Activated T-cell treated with anti-CD3 and anti-CD28 coated beads, Interleukin-2, amount 50 U/mL, for 72 hours (primary cell): ENCODE data around the gene SKAP2. TPM values are rescaled to one million over a fixed set of nuclear protein-coding genes. Genes with fewer than 3 reads are reported as not detected.

ENCODE experiments used
- ATAC-seq, 2 donors: fragments of 150-1000 bp; cut with Tn5 transposase; replicated peaks in 1 of 2; 2 replicates each; pipeline ENCODE4 v1.10.0; 2021; ENCODE audit warnings: moderate library complexity in 2 of 2, mild to moderate bottlenecking in 1 of 2
- DNase-seq, 2 donors: peaks; one replicate each; pipeline ENCODE4 v3.0.0; 2021 to 2022; ENCODE audit warnings: mixed read lengths in 1 of 2
- H3K27ac Mint-ChIP-seq: one replicate; pipeline ENCODE4 v1.8.0; 2022; ENCODE audit warnings: mild to moderate bottlenecking, moderate library complexity, mixed read lengths
- H3K27me3 Mint-ChIP-seq: one replicate; pipeline ENCODE4 v1.8.0; 2022; ENCODE audit warnings: low read depth, mixed read lengths
- H3K36me3 Mint-ChIP-seq, 2 donors: one replicate each; pipeline ENCODE4 v1.8.0; 2022; ENCODE audit warnings: mixed read lengths in 2 of 2, mild to moderate bottlenecking in 1 of 2; ENCODE audit not compliant: insufficient read depth in 2 of 2
- H3K4me1 Mint-ChIP-seq: one replicate; pipeline ENCODE4 v1.8.0; 2022; ENCODE audit warnings: low read depth, mixed read lengths
- H3K4me3 Mint-ChIP-seq, 2 donors: one replicate each; pipeline ENCODE4 v1.8.0; 2022; ENCODE audit warnings: mild to moderate bottlenecking in 2 of 2, mixed read lengths in 2 of 2, moderate library complexity in 2 of 2
- H3K9me3 Mint-ChIP-seq, 2 donors: one replicate each; pipeline ENCODE4 v1.8.0; 2022; ENCODE audit warnings: mixed read lengths in 2 of 2
- total RNA-seq, 2 donors: library from RNA; stranded (reverse); gene quantifications; one replicate each; pipeline ENCODE4 v1.2.3, GENCODE V29; 2022

Gene SKAP2
- total RNA-seq, 2 donors from 2014 or later, result 9.7 to 22.4 TPM

GRCh38 chr7:26639111-26639510 lies 225.3 kb downstream of the SKAP2 start:
- H3K36me3 Mint-ChIP-seq, result no peaks in the 10 kb centered on the region
- peaks cover 11% of the 10 kb centered on the region for H3K27me3 Mint-ChIP-seq
- no peak for ATAC-seq
- H3K4me1 Mint-ChIP-seq, result no peaks in the 10 kb centered on the region
- no peak for DNase-seq
- H3K9me3 Mint-ChIP-seq, result no peaks in the 10 kb centered on the region
- no peak overlapping the region for H3K27ac Mint-ChIP-seq
- no peak overlapping the region for H3K4me3 Mint-ChIP-seq

GRCh38 chr7:26638140-26638539 lies 226.2 kb downstream of the SKAP2 start:
- H3K4me3 Mint-ChIP-seq, result no peak overlapping the region
- H3K27ac Mint-ChIP-seq, result no peak overlapping the region
- ATAC-seq, result no peak

GRCh38 chr7:26637610-26638009 lies 226.8 kb downstream of the SKAP2 start:
- no peaks in the 10 kb centered on the region for H3K9me3 Mint-ChIP-seq
- peaks cover 11% of the 10 kb centered on the region for H3K27me3 Mint-ChIP-seq
- no peak overlapping the region for H3K4me3 Mint-ChIP-seq
- no peak for ATAC-seq
- H3K4me1 Mint-ChIP-seq, result no peaks in the 10 kb centered on the region
- no peak for DNase-seq
- H3K27ac Mint-ChIP-seq, result no peak overlapping the region
- no peaks in the 10 kb centered on the region for H3K36me3 Mint-ChIP-seq

More at GRCh38 chr7:26638140-26638539, 226.2 kb downstream of the SKAP2 start:
- peaks cover 11% of the 10 kb centered on the region for H3K27me3 Mint-ChIP-seq
- H3K4me1 Mint-ChIP-seq, result no peaks in the 10 kb centered on the region
- no peaks in the 10 kb centered on the region for H3K9me3 Mint-ChIP-seq
- DNase-seq, result no peak
- no peaks in the 10 kb centered on the region for H3K36me3 Mint-ChIP-seq

GRCh38 chr7:26636808-26637207 lies 227.6 kb downstream of the SKAP2 start:
- Mint-ChIP-seq H3K9me3 (no peaks in the 10 kb centered on the region), H3K4me1 (no peaks in the 10 kb centered on the region), H3K4me3 (no peak overlapping the region), H3K36me3 (no peaks in the 10 kb centered on the region), H3K27me3 (peaks cover 11% of the 10 kb centered on the region), H3K27ac (no peak overlapping the region)
- no peak for DNase-seq
- no peak for ATAC-seq

GRCh38 chr7:26633557-26633956 lies 230.8 kb downstream of the SKAP2 start:
- no peak for ATAC-seq
- no peaks in the 10 kb centered on the region for H3K4me1 Mint-ChIP-seq
- no peak for DNase-seq

GRCh38 chr7:26631601-26632000 lies 232.8 kb downstream of the SKAP2 start:
- Mint-ChIP-seq H3K27ac (no peak overlapping the region), H3K27me3 (peaks cover 3% of the 10 kb centered on the region), H3K36me3 (no peaks in the 10 kb centered on the region), H3K4me1 (no peaks in the 10 kb centered on the region), H3K9me3 (peaks cover 1% of the 10 kb centered on the region in 2 donors), H3K4me3 (no peak overlapping the region)
- ATAC-seq (no peak), DNase-seq (no peak)

More at GRCh38 chr7:26633557-26633956, 230.8 kb downstream of the SKAP2 start:
- Mint-ChIP-seq H3K27ac (no peak overlapping the region), H3K4me3 (no peak overlapping the region), H3K36me3 (no peaks in the 10 kb centered on the region), H3K27me3 (peaks cover 11% of the 10 kb centered on the region), H3K9me3 (peaks cover 1% of the 10 kb centered on the region in 2 donors)

- Mint-ChIP-seq H3K4me3 (no peak overlapping the region), H3K9me3 (peaks cover 1% of the 10 kb centered on the region in 2 donors), H3K27me3 (no peaks in the 10 kb centered on the region), H3K36me3 (no peaks in the 10 kb centered on the region), H3K4me1 (no peaks in the 10 kb centered on the region), H3K27ac (no peak overlapping the region)
- DNase-seq (no peak), ATAC-seq (no peak)
These were observed 233.3 kb downstream of the SKAP2 start for GRCh38 chr7:26630941-26631580.

GRCh38 chr7:26630361-26630760 lies 234.0 kb downstream of the SKAP2 start:
- Mint-ChIP-seq H3K36me3 (no peaks in the 10 kb centered on the region), H3K4me1 (no peaks in the 10 kb centered on the region), H3K4me3 (no peak overlapping the region), H3K27ac (no peak overlapping the region), H3K9me3 (peaks cover 1% of the 10 kb centered on the region in 2 donors), H3K27me3 (no peaks in the 10 kb centered on the region)
- no peak for ATAC-seq
- no peak for DNase-seq

- Mint-ChIP-seq H3K27me3 (no peaks in the 10 kb centered on the region), H3K36me3 (no peaks in the 10 kb centered on the region), H3K4me1 (no peaks in the 10 kb centered on the region), H3K4me3 (no peak overlapping the region), H3K9me3 (peaks cover 1% of the 10 kb centered on the region in 2 donors), H3K27ac (no peak overlapping the region)
- DNase-seq (no peak), ATAC-seq (no peak)
These were observed 234.7 kb downstream of the SKAP2 start for GRCh38 chr7:26629696-26630095.

- H3K36me3 Mint-ChIP-seq, result no peaks in the 10 kb centered on the region
- no peak for DNase-seq
- no peaks in the 10 kb centered on the region for H3K4me1 Mint-ChIP-seq
- H3K27ac Mint-ChIP-seq, result no peak overlapping the region
- H3K27me3 Mint-ChIP-seq, result no peaks in the 10 kb centered on the region
- H3K4me3 Mint-ChIP-seq, result no peak overlapping the region
- no peak for ATAC-seq
- peaks cover 1% of the 10 kb centered on the region in 2 donors for H3K9me3 Mint-ChIP-seq
These were observed 236.5 kb downstream of the SKAP2 start for GRCh38 chr7:26627891-26628341.

- no peaks in the 10 kb centered on the region for H3K27me3 Mint-ChIP-seq
These were observed 237.2 kb downstream of the SKAP2 start for GRCh38 chr7:26627221-26627620.

GRCh38 chr7:26626687-26627086 lies 237.7 kb downstream of the SKAP2 start:
- ATAC-seq (no peak), DNase-seq (no peak)
- no peak overlapping the region for H3K27ac Mint-ChIP-seq
- no peaks in the 10 kb centered on the region for H3K27me3 Mint-ChIP-seq
- peaks cover 1% of the 10 kb centered on the region in 2 donors for H3K9me3 Mint-ChIP-seq
- no peak overlapping the region for H3K4me3 Mint-ChIP-seq
- no peaks in the 10 kb centered on the region for H3K36me3 Mint-ChIP-seq
- no peaks in the 10 kb centered on the region for H3K4me1 Mint-ChIP-seq

More at GRCh38 chr7:26627221-26627620, 237.2 kb downstream of the SKAP2 start:
- no peak overlapping the region for H3K27ac Mint-ChIP-seq
- ATAC-seq, result no peak
- no peak for DNase-seq
- no peaks in the 10 kb centered on the region for H3K36me3 Mint-ChIP-seq
- peaks cover 1% of the 10 kb centered on the region in 2 donors for H3K9me3 Mint-ChIP-seq
- no peak overlapping the region for H3K4me3 Mint-ChIP-seq
- H3K4me1 Mint-ChIP-seq, result no peaks in the 10 kb centered on the region

- H3K9me3 Mint-ChIP-seq, result peaks cover 1% of the 10 kb centered on the region in 2 donors
- ATAC-seq, result no peak
- DNase-seq, result no peak
- no peak overlapping the region for H3K4me3 Mint-ChIP-seq
- no peaks in the 10 kb centered on the region for H3K27me3 Mint-ChIP-seq
- no peaks in the 10 kb centered on the region for H3K4me1 Mint-ChIP-seq
- H3K36me3 Mint-ChIP-seq, result no peaks in the 10 kb centered on the region
- no peak overlapping the region for H3K27ac Mint-ChIP-seq
These were observed 238.2 kb downstream of the SKAP2 start for GRCh38 chr7:26626156-26626555.

- Mint-ChIP-seq H3K27ac (no peak overlapping the region), H3K4me1 (no peaks in the 10 kb centered on the region), H3K36me3 (no peaks in the 10 kb centered on the region), H3K9me3 (peaks cover 1% of the 10 kb centered on the region in 2 donors), H3K4me3 (no peak overlapping the region), H3K27me3 (no peaks in the 10 kb centered on the region)
- ATAC-seq, result no peak
- DNase-seq, result no peak
These were observed 239.1 kb downstream of the SKAP2 start for GRCh38 chr7:26625286-26625685.
